Prostate gland (tissue), 2 donors: ENCODE measurements around the gene TMEM120B.

Experiments
- CTCF ChIP-seq, 4 experiments: fragments of 200-600 bp in 2 of 4; fragments of 450-650 bp in 2 of 4; sonication (generic) in 2 of 4; IDR thresholded peaks; 1 replicate in 3 of 4; 2 replicates in 1 of 4; pipeline ENCODE4 v1.5.1; 2016 to 2019; ENCODE audit warnings: antibody characterized with exemption in 4 of 4, mild to moderate bottlenecking in 2 of 4, moderate library complexity in 2 of 4
- POLR2A ChIP-seq: fragments of 450-650 bp; IDR thresholded peaks from one replicate; pipeline ENCODE4 v1.6.1; 2016; ENCODE audit warnings: antibody characterized with exemption, mild to moderate bottlenecking
- POLR2AphosphoS5 ChIP-seq: sonication (generic); formaldehyde crosslinking; IDR thresholded peaks from one replicate; pipeline ENCODE4 v1.6.1; 2017; ENCODE audit warnings: antibody characterized with exemption

GRCh38 chr12:121708313-121709063, 4.1 kb upstream of the TMEM120B start:
- TF ChIP-seq CTCF (IDR thresholded peaks at IDR 0.05) (no peak), POLR2A (no peak), POLR2AphosphoS5 (no peak)
